Adrenal gland (tissue), 5 donors: ENCODE results near the gene STIM1.

Experiments
- POLR2A ChIP-seq, 2 donors: fragments of 450-650 bp; IDR thresholded peaks; one replicate each; pipeline ENCODE4 v1.6.1; 2017; ENCODE audit warnings: antibody characterized with exemption in 2 of 2, mild to moderate bottlenecking in 2 of 2, moderate library complexity in 1 of 2
- TF ChIP-seq, protein P1 (sequence below), 6 experiments: fragments of 450-650 bp in 4 of 6; fragments of 200-600 bp in 2 of 6; sonication (generic) in 1 of 6; IDR thresholded peaks; 1 replicate in 5 of 6; 2 replicates in 1 of 6; pipeline versions ENCODE4 v1.5.1 to v1.8.0; 2016 to 2021; ENCODE audit warnings: antibody characterized with exemption in 6 of 6, mild to moderate bottlenecking in 2 of 6, moderate library complexity in 1 of 6
- donor health status: DM: no; HTN: no; CAD: no.

DNA sequence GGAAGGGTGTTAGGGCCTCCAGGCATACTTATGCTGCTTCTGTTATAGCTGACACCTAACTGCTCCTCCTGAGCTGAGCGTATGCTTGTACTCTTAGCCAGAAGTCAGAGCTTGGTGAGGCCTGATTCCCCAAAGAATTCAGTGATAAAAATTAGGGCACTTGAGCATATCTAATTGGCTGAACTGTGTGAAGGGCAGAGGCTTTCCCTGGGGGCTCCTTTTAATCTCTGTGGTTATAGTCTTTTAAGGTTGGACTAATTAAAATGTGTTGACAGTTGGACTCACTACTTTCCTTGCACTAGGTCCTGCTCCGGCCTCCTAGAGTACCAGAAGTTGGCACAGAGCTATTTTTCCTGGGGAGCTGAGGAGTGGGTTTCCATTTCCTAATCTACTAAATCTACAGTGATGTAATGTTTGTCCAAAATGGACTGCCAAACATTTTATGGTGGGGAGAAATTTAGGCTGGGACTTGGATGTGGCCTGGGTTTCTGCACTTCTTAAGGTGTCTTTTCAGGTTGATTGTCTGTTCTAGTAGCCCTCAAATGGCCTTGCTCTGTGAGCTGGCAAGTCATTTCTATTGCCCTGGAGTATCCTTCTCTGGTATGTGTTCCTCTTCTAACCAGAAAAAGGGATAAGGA, 18.4 kb downstream of the STIM1 start:
- TF ChIP-seq, protein P1, sequence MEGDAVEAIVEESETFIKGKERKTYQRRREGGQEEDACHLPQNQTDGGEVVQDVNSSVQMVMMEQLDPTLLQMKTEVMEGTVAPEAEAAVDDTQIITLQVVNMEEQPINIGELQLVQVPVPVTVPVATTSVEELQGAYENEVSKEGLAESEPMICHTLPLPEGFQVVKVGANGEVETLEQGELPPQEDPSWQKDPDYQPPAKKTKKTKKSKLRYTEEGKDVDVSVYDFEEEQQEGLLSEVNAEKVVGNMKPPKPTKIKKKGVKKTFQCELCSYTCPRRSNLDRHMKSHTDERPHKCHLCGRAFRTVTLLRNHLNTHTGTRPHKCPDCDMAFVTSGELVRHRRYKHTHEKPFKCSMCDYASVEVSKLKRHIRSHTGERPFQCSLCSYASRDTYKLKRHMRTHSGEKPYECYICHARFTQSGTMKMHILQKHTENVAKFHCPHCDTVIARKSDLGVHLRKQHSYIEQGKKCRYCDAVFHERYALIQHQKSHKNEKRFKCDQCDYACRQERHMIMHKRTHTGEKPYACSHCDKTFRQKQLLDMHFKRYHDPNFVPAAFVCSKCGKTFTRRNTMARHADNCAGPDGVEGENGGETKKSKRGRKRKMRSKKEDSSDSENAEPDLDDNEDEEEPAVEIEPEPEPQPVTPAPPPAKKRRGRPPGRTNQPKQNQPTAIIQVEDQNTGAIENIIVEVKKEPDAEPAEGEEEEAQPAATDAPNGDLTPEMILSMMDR (IDR thresholded peaks at IDR 0.05): no peak
- TF ChIP-seq POLR2A (IDR thresholded peaks at IDR 0.05): no peak
